Lung microvascular endothelial cell (primary cell): ENCODE results near the gene MAP1S. TPM values are rescaled to one million over a fixed set of nuclear protein-coding genes. Genes with fewer than 3 reads are reported as not detected.

Experiments used
- DNase-seq, 2 donors: peaks; one replicate each; pipeline versions ENCODE4 v3.0.0 to v3.0.0-alpha.2; 2010; ENCODE audit warnings: low read depth in 2 of 2
- total RNA-seq: library from RNA; depleted of rRNA; stranded (reverse); fragments of >200 nt; gene quantifications from 2 replicates; pipeline ENCODE4 v1.2.1, GENCODE V29; 2014

The MAP1S gene
- total RNA-seq, result 26.0 and 39.7 TPM in 2 replicates

GRCh38 chr19:17718947-17719711, at the start of gene MAP1S:
Gene MAP1S, plus strand, starts transcription at chr19:17719480. Its CDS starts 23 bp downstream, at chr19:17719503.
- DNase-seq, result peak; percentile 41 to 56

GRCh38 chr19:17671906-17672305, 47.4 kb upstream of the MAP1S start:
- peak; percentile 57 for DNase-seq

GRCh38 chr19:17673937-17674799, 45.1 kb upstream of the MAP1S start:
- no peak for DNase-seq

- no peak for DNase-seq
Observed at GRCh38 chr19:17676295-17676694, 43.0 kb upstream of the MAP1S start.

- peak in 1 of 2 donors; percentile 26 for DNase-seq
Observed at GRCh38 chr19:17677002-17677401, 42.3 kb upstream of the MAP1S start.

GRCh38 chr19:17678836-17679235, 40.4 kb upstream of the MAP1S start:
- no peak for DNase-seq

GRCh38 chr19:17679526-17680229, 39.6 kb upstream of the MAP1S start:
- DNase-seq, result no peak

- peak; percentile 87 to 90 for DNase-seq
Observed at GRCh38 chr19:17680230-17680722, 39.0 kb upstream of the MAP1S start.

- peak; percentile 56 to 70 for DNase-seq
Observed at GRCh38 chr19:17681505-17682125, 37.7 kb upstream of the MAP1S start.

- no peak for DNase-seq
Observed at GRCh38 chr19:17682273-17682672, 37.0 kb upstream of the MAP1S start.

- no peak for DNase-seq
Observed at GRCh38 chr19:17683078-17683477, 36.2 kb upstream of the MAP1S start.

- no peak for DNase-seq
Observed at GRCh38 chr19:17684256-17684655, 35.0 kb upstream of the MAP1S start.

GRCh38 chr19:17685451-17686022, 33.7 kb upstream of the MAP1S start:
- no peak for DNase-seq

GRCh38 chr19:17686023-17686521, 33.2 kb upstream of the MAP1S start:
- DNase-seq, result no peak

GRCh38 chr19:17686592-17687024, 32.7 kb upstream of the MAP1S start:
- peak; percentile 11 to 43 for DNase-seq

- DNase-seq, result no peak
Observed at GRCh38 chr19:17687141-17687856, 32.0 kb upstream of the MAP1S start.

- DNase-seq, result peak; percentile 41 to 58
Observed at GRCh38 chr19:17687857-17688784, 31.2 kb upstream of the MAP1S start, which contains the start of gene UNC13A. Gene UNC13A, minus strand, starts transcription at chr19:17688354. Its CDS starts 155 bp downstream, at chr19:17688199.

GRCh38 chr19:17688853-17689595, 30.3 kb upstream of the MAP1S start:
- no peak for DNase-seq
